Measurements from ENCODE around the gene MR1.
A peak's percentile ranks its signal among the peaks of the same experiment; 100 is the strongest.

MR1 gene

GRCh38 chr1:181033799-181034451 lies at the start of gene MR1:
MR1 (plus strand) TSS chr1:181033983; CDS start chr1:181034008, 25 bp downstream.
- peak; percentile 91 for DNase-seq

GRCh38 chr1:180988253-180988752 lies 45.5 kb upstream of the MR1 start:
- no peak for DNase-seq

GRCh38 chr1:180994262-180994661 lies 39.5 kb upstream of the MR1 start:
- no peak for DNase-seq

DNA sequence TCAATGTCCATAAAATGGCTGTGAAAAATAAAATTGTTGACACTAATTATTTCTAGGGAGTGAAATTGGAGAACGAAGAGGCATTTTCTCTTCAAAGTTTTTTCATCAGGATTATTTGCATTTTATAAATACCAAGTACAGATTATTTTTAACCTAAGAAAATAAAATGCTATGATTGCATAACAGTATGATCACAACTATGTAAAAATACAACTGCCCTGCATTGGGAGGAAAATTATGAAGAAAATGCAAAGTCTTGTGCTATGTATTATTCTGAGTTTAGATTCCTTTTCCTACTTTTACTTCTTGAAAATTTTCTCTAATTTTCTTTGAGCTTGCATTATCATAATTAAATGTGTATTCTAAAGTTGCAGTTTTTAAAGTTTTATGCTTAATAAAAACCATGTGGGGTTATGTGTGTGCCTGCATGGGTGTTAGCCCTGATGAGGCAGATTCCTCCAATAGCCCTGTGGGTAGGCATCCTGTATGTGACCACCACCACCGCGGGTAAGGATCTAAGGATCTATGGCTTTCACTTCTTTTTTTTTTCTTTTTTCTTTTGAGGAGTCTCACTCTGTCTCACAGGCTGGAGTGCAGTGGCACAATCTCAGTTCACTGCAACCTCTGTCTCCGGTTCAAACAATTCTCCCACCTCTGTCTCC lies 35.8 kb upstream of the MR1 start:
- DNase-seq: no peak

DNA sequence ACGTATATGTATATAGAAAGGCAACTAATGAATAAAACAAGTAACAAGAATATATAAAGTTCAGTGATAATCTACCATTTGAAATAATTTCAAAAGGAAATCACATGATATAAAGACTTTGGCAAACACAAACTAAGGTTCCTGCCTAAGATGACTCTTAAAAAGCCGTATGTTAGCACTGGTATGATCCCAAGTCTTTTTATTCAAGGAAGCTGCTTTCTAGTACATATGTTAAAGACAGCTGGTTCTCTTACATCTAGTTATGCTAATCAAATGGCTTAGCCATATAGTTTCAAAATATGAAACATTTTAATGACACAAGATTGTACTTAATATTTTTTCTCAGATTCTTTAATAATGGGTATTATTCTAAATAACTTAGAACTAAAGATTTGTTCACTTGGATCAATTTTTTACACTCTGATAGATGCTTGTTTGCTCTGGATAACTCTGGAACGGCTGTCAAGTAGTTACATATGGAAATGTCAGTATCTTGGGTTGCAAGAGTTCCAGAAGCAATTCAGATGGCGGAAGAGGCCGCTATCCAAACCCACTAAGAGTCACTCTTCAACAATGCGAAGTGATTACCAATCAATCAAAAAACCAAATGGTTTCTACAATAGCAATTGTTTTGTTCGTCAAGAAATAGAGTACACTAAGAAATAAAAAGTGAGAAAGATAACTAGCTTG lies 32.5 kb upstream of the MR1 start:
- DNase-seq: no peak

DNA sequence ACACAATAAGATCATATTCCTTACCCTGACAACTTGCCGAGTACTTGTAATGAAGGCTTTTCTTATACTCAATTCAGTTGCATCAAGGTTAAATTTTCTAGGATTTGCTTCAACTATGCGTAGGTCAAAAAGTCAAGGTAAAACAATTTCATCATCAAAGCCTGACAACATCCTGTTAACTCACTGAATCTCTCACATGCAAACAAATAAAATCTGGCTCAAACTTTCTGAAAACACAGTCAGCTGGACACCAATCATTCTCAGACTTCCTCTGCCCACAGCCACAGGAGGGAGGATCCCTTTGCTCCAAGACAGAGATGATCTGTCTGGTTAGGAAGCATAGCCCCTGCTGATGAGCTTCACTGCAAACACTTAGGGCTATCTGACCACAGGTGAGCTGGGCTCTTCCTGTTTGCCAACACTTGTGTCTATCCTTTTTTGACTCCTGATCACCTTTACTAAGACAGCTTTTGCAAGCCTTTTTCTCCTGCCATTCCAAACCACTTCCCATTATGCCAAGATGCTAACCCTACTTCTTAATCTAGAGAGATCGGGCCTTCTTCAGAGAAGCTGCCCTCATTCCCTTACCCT lies 31.1 kb upstream of the MR1 start:
- DNase-seq: no peak

- DNase-seq: no peak
These were observed 23.0 kb upstream of the MR1 start for GRCh38 chr1:181010789-181011188.

DNA sequence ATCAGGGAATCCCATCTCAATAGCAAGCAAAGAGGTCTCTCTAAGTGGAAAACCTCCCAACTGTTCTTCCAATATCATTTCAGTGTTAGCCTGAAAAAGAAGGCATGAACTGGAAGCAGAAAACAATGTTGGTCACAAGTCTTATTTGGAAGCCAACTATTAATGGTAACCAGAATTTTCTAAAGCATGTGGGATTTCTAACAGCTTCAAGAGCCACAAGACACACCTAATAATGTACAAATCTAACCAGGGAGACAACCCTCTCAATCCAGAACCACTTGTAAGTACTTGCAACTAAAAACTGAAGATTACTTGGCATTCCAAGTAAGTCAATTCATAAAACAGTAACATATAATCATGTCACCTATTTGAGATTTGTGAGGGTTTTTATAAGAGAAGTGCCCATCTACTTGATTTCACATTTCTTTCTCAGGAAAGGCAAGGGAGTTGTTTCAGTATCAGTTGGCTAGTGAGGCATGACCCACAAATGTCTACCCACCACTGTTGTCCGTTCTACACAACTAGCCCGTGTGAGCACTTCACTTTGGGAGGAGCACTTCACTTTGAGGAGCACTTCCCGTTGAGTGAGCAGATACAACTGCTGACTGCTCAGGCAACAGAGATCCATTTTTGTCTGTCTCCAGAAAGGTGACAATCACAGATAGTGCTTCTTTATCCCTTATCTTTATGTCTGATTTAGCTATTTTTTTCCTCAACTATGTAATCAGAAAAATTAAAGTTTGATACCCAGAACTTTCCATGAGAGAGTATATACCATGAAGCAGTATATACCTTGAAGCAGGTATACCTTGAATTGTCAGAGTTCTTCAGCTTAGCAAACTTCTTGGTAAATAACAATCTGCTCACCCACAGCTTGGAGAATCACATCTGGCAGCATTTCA lies 22.2 kb upstream of the MR1 start:
- no peak for DNase-seq

GRCh38 chr1:181012203-181012745 lies 21.5 kb upstream of the MR1 start:
- no peak for DNase-seq

- peak; percentile 25 for DNase-seq
These were observed 20.6 kb upstream of the MR1 start for GRCh38 chr1:181013144-181013543.

DNA sequence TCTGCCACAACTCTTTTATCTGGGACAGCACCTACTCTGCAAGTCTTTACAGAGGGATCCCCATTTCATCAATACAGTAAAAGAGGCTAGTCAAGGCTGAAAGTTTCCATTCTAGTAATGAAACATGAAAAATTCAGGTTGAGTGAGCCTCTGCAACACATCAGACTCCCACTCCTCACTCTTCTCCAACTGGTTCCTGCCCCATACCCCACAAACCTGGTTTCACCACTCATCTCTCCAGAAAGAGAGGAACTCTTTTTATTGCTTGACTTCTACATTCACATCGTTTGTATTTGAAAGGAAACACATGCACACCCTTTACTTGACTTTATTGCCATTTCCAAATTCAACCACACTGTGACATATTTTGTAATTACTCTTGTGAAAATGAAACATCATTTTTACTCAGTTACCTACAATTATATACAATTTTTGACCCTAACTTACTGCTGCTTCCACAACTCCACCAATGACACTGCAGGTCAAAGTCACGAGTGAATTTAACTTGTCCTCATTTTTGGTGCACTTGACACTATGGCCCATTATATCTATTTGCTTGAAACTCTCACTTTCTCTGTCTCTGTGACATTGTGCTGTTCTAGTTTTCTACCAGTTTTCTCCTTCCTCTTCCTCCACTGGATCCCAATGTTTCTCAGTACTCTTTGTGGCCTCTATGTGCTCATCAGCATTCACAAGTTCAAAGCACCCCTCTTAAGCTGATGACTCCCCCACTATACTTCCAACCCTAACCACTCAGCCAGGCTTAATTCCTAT lies 19.1 kb upstream of the MR1 start:
- DNase-seq: no peak

GRCh38 chr1:181015251-181015615 lies 18.6 kb upstream of the MR1 start:
- DNase-seq: no peak

GRCh38 chr1:181016563-181016962 lies 17.2 kb upstream of the MR1 start:
- no peak for DNase-seq

DNA sequence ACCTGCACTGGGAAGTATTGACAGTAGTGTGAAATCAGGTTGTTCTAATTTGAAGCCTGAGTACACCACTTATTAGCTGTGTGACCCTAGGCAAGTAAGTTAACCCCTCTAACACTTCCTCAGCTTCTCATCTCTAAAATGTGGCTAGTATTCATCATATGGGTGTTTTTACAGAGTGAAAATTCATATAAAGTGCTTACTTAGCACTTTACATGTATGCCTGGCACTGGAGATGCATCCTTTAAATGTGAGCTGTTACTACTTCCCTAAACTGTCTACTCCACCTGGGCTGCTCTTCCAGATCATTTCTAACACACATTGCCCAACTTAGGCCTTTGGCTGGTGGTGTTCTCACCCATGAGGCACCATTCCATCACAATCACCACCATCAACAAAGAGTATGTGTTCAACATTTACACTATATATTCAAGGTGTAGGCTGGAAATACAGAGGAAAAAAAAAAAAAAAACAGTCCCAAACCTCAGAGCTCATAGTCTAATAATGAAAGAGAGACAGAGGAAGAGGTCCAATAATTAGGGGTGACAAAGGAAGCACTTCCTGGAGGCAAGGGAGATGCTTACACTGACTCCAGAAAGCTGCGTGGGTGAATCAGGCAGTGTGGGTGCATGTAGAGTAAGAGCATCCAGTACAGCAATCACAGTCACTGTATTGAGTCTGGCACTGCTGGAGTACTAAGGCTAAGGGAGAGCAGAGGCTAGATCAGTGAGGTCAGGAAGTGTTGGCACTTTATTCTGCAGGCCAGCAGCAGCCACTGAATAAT lies 14.7 kb upstream of the MR1 start:
- peak; percentile 17 for DNase-seq

- DNase-seq: no peak
These were observed 12.6 kb upstream of the MR1 start for GRCh38 chr1:181021159-181021558.

DNA sequence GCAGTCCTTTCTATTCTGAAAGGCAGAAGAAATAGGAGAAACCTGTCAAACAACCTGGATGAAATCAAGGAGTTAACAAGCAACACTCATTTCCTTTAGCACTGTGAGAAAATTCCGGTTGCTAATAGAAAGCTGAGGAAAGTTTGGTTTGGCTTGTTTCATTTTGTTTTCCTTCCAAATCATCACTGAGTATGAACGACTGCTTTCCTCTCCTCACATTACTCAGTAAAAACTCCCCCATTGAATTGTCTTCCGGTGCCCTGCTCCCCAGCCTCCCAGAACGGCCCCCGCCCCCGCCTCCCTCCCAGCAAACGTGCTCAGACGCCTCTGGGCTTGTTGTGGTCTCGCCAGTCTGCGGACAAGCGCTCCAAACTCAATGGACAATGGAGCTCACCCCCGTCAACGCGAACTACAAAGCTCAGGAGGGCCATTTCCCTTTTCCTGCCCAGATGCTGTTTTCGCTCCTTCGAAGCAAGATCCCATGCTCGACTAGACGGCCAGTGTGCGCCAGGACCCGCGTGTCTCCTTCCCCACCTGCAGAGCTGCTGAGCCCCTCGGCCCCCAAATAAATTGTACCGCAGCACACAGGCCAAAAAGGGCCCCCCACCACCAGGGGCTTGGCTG lies 11.9 kb upstream of the MR1 start:
- peak; percentile 70 for DNase-seq

GRCh38 chr1:181023265-181024057 lies 10.3 kb upstream of the MR1 start:
- no peak for DNase-seq

GRCh38 chr1:181028196-181028595 lies 5.6 kb upstream of the MR1 start:
- DNase-seq: no peak

GRCh38 chr1:181028615-181029014 lies 5.2 kb upstream of the MR1 start:
- DNase-seq: no peak
